ENCODE measurements around the gene P2RY1.
"Not testable (repeated sequence)": the region's sequence is repeated elsewhere in the genome, so short reads cannot be mapped to it uniquely, and the experiment has no call there.

The P2RY1 gene

DNA sequence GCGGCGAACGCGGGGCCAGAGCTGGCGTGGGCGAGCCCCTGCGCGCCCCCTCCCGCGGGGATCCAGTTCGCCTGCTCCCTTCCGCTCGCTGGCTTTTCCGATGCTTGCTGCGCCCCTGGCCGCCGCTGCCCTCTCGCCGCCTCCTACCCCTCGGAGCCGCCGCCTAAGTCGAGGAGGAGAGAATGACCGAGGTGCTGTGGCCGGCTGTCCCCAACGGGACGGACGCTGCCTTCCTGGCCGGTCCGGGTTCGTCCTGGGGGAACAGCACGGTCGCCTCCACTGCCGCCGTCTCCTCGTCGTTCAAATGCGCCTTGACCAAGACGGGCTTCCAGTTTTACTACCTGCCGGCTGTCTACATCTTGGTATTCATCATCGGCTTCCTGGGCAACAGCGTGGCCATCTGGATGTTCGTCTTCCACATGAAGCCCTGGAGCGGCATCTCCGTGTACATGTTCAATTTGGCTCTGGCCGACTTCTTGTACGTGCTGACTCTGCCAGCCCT, 721 bp downstream of the P2RY1 start:
- DNase-seq: peak in 9 of 58 donors; percentile 3 to 70 (median 18)

GRCh38 chr3:152836269-152836668, 1.3 kb downstream of the P2RY1 start:
- no peak for DNase-seq

DNA sequence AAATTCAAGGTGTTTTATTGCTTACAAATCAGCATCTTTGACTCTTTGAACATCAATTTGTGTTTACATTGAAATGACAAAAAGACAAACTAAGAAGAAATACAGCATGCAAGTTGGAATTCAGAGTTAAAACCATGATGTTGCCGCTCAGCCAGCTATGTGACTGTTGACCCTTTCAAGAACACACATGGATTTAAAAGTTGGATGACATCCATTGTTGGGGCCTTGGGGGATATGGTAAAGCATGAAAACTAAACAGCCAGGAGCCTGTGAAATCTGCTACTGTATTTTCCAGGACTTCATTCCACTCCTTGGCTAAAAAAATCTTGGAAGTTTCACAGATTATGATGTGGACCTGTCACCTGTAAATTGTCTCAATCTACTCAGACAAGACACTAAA, 4.6 kb downstream of the P2RY1 start:
- DNase-seq: no peak

DNA sequence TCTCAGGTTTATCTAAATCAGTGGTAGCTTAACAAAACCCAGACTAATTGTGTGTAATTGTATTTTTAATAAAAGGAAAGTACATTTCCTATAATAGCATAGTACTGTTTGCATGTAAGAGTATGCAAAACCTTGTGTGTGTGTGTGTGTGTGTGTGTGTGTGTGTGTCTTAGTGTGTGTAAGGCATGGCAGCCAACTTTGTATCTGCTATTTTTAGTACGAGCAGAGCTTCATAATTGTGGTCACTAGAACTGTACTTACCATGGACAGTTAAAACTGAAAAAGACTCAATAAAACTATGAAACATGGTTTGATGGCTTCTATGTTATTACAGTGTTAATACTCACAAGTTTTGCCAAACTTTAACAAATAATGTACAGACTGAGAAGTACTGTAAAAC, 6.2 kb downstream of the P2RY1 start:
- no peak for DNase-seq

DNA sequence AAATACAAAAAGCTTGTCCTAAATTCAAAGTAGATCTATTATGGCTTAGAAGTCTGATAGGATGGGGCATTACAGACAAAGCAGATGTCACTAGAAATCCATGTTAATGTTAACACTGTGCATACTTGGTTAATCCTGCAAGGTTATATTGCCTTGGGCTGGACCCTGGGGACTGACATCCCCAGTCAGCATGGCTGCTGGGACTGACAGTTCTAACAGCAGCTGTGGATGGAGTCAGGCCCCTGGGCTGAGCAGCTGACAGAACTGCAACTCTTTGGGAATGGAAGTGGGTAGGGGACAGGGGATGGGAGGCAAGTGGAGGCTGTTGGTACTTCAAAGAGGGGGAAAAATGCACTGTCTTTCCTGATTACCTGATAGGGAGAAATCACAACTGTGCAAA, 7.5 kb downstream of the P2RY1 start:
- no peak for DNase-seq

DNA sequence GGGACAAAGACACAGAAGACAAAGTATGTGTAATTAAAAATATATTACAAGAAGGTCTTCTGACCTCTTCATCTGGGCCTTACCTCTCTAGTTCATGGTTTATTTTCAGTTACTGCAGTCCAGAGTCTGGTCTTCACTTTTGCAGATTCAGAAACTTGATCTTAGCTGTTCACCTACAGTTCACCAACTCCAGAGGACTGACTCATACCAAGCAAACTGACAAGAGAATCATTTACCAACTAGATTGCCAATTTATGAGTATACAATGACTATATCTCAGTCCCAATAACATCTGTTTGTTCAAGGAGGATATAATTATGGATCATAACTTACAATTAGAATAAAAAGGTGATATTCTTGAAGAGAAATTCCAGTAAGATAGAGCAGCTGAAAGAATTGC, 9.0 kb downstream of the P2RY1 start:
- no peak for DNase-seq

DNA sequence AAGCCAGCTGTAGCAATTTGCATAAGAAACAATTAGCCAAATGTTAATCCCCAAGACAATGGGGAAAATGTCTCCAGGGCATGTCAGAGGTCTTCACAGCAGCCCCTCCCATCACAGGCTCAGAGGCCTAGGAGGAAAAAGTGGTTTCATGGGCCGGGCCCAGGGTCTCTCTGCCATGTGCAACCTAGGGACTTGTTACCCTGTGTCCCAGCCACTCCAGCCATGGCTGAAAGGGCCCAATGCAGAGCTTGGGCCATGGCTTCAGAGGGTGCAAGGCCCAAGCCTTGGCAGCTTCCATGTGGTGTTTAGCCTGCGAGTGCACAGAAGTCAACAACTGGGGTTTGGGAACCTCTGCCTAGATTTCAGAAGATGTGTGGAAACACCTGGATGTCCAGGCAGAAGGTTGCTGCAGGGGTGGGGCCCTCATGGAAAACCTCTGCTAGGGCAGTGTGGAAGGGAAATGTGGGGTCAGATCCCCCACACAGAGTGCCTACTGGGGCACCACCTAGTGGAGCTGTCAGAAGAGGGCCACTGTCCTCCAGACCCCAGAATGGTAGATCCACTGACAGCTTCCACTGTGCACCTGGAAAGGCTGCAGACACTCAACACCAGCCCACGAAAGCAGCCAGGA, 11.8 kb downstream of the P2RY1 start:
- DNase-seq: not testable (repeated sequence)

DNA sequence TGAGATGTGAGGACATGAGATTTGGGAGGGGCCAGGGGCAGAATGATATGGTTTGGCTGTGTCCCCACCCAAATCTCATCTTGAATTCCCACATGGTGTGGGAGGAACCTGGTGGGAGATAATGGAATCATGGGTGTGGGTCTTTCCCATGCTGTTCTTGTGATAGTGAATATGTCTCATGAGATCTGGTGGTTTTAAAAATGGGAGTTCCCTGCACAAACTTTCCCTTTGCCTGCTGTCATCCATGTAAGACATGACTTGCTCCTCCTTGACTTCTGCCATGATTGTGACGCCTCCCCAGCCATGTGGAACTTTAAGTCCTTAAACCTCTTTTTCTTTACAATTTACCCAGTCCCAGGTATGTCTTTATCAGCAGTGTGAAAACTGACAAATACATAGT, 12.7 kb downstream of the P2RY1 start:
- not testable (repeated sequence) for DNase-seq

- no peak for DNase-seq
Observed at GRCh38 chr3:152849996-152850578, 15.2 kb downstream of the P2RY1 start.

GRCh38 chr3:152853196-152853595, 18.3 kb downstream of the P2RY1 start:
- DNase-seq: no peak

GRCh38 chr3:152857082-152857481, 22.2 kb downstream of the P2RY1 start:
- DNase-seq: no peak

DNA sequence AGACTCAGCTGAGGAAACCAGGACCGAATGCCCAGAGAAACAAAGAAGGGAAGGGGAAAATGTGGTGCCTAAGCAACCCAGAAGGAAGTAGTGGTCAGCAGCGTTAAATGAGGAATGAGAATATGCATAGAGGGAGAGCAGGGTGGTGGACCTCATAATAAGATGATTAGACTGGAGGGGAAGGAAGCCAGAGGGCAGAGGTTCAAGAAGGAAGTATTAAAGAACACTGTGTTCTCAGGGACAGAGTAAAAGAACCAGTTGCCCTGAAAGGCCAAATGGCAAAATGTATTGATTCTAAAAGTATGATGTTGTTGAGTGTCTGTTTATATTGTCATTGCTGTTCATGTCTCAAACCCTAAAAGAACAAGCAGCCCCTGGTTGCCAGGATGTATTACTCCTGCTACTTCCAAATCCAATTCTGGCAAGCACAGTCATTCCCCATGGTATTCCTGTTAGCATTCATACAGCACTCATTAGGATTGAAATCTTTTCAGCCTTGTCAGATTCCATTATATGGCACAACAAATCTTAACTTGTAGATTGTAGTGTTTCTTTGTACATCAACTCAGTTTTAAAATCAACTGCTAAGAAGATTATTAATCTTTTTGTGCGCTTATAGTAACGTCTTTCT, 23.4 kb downstream of the P2RY1 start:
- no peak for DNase-seq

- no peak for DNase-seq
Observed at GRCh38 chr3:152860736-152861135, 25.8 kb downstream of the P2RY1 start.

- DNase-seq: no peak
Observed at GRCh38 chr3:152865668-152866245, 30.8 kb downstream of the P2RY1 start.

GRCh38 chr3:152870027-152870426, 35.1 kb downstream of the P2RY1 start:
- DNase-seq: no peak

DNA sequence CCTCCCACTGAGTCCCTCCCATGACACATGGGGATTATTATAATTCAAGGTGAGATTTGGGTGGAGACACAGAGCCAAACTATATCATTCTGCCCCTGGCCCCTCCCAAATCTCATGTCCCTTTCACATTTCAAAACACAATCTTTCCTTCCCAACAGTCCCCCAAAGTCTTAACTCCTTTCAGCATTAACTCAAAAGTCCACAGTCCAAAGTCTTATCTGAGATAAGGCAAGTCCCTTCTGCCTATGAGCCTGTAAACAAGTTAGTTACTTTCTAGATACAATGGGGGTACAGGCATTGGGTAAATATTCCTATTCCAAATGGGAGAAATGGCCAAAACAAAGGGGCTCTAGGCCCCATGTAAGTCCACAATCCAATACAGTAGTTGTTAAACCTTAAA, 38.4 kb downstream of the P2RY1 start:
- DNase-seq: not testable (repeated sequence)

DNA sequence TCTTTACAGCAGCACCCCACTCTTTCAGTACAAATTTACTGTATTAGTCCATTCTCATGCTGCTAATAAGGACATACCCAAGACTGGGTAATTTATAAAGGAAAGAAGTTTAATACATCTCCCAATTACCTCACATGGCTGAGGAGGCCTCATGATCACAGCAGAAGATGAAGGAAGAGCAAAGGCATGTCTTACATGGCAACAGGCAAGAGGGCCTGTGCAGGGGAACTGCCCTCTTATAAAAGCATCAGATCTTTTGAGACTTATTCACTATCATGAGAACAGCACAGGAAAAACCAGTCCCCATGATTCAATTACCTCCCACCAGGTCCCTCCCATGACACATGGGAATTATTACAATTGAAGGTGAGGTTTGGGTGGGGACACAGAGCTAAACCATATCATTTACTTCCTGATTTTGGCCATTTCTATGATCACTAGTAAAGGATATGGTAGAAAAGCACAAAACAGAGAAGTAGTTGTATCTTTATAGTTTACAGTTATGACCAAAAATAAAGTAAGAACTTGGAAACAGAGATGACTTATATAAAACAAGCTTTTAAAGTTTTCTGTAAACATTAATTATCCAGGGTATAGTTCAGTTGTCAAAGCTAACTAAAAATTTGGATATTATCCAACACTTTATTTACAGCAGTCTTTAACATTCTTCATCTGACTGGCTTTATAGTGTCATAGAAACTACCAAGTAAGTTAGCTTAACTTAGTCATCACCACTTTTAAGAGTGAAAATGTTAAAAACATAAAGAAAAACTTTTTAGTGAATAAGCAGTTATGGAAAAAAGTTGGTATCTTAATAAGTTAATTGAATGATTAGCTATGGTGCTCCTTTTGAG, 40.2 kb downstream of the P2RY1 start:
- no peak for DNase-seq

DNA sequence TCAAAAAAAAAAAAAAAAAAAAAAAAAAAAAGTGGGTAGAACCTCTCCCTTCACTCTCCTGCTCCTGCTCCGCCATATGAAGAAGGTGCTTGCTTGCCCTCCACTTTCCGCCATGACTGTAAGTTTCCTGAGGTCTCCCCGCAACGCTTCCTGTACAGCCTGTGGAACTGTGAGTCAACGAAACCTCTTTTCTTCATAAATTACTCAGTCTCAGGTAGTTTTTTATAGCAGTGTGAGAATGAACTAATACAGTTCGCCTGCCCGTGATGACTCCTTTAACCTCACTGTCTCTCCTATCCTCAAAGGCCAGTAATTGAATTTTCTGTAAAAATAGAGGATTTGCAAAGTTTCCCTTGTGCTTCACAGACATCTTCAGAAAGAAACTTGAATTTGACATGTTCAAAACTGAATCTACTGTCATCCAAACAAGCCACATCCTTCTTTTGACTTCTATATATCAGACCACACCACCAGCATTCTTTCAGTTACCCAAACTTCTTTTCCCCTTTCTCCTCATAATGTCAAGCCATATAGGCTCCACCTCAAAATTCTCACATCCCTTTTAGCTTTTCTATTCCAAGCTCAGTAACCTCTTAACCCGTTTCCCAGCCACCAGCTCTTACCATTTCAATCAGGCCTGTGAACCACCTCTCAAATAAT, 44.3 kb downstream of the P2RY1 start:
- DNase-seq: no peak

DNA sequence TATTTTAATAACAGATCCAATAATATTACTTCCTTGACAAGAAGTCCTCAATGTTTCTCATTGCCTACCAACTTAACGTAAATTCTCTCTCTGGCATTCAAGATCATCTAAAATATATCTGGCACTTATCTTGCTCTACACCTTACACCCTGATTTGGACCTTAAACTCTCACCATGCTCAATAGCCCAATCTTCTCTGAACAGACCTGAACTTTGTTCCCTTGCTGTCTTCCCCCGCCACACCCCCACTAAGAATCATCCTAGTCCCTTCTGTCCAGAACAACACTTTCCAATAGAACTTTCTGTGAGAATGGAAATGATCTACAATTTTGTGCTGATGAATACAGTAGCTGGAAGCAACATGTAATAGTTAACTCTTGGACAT, 44.9 kb downstream of the P2RY1 start:
- no peak for DNase-seq

- no peak for DNase-seq
Observed at GRCh38 chr3:152885076-152885475, 50.1 kb downstream of the P2RY1 start.
